Renal cortex interstitium (tissue), 15 donors: ENCODE data around the gene YPEL1. TPM values are rescaled to one million over a fixed set of nuclear protein-coding genes. Genes with fewer than 3 reads are reported as not detected.

ENCODE experiments used
- DNase-seq, 11 donors: peaks; one replicate each; pipeline ENCODE4 v3.0.0-alpha.2; 2013; ENCODE audit warnings: low read depth in 9 of 11, low spot score in 4 of 11; ENCODE audit errors: extremely low read depth in 1 of 11
- long read RNA-seq, 16 experiments: transcript quantifications; one replicate each; lab custom pipeline, GENCODE V29; 2026
- polyA plus RNA-seq, 3 donors: library from polyadenylated mRNA; unstranded; fragments of 120-200 nt; gene quantifications; one replicate each; pipeline ENCODE4 v1.2.1, GENCODE V29; 2013; ENCODE audit not compliant: insufficient read length in 3 of 3

YPEL1 gene, protein sequence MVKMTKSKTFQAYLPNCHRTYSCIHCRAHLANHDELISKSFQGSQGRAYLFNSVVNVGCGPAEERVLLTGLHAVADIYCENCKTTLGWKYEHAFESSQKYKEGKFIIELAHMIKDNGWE
- polyA plus RNA-seq: 10 to 100 TPM; 15.1 to 16.5 (median 16.3) TPM
- long read RNA-seq, donor 1, full-length matches to known transcripts: 7 of 7 reads
- long read RNA-seq, donor 1, partial matches to known transcripts: 0 of 7 reads
- long read RNA-seq, donor 1, other reads (novel, unspliced or antisense): 0 of 7 reads
- long read RNA-seq, donor 2, full-length matches to known transcripts: 9 of 9 reads
- long read RNA-seq, donor 2, partial matches to known transcripts: 0 of 9 reads
- long read RNA-seq, donor 2, other reads (novel, unspliced or antisense): 0 of 9 reads
- long read RNA-seq, donor 3, full-length matches to known transcripts: 11 of 11 reads
- long read RNA-seq, donor 3, partial matches to known transcripts: 0 of 11 reads
- long read RNA-seq, donor 3, other reads (novel, unspliced or antisense): 0 of 11 reads
- long read RNA-seq, donor 4, full-length matches to known transcripts: 6 of 6 reads
- long read RNA-seq, donor 4, partial matches to known transcripts: 0 of 6 reads
- long read RNA-seq, donor 4, other reads (novel, unspliced or antisense): 0 of 6 reads
- long read RNA-seq, donor 5, full-length matches to known transcripts: 7 of 14 reads
- long read RNA-seq, donor 5, partial matches to known transcripts: 7 of 14 reads
- long read RNA-seq, donor 5, other reads (novel, unspliced or antisense): 0 of 14 reads
- long read RNA-seq, donor 6, full-length matches to known transcripts: 5 of 10 reads
- long read RNA-seq, donor 6, partial matches to known transcripts: 5 of 10 reads
- long read RNA-seq, donor 6, other reads (novel, unspliced or antisense): 0 of 10 reads
- long read RNA-seq, donor 7, full-length matches to known transcripts: 7 of 7 reads
- long read RNA-seq, donor 7, partial matches to known transcripts: 0 of 7 reads
- long read RNA-seq, donor 7, other reads (novel, unspliced or antisense): 0 of 7 reads
- long read RNA-seq, donor 8, full-length matches to known transcripts: 3 of 3 reads
- long read RNA-seq, donor 8, partial matches to known transcripts: 0 of 3 reads
- long read RNA-seq, donor 8, other reads (novel, unspliced or antisense): 0 of 3 reads
- long read RNA-seq, donor 9, full-length matches to known transcripts: 3 of 3 reads
- long read RNA-seq, donor 9, partial matches to known transcripts: 0 of 3 reads
- long read RNA-seq, donor 9, other reads (novel, unspliced or antisense): 0 of 3 reads
- long read RNA-seq, donor 10, full-length matches to known transcripts: 1 of 1 reads
- long read RNA-seq, donor 10, partial matches to known transcripts: 0 of 1 reads
- long read RNA-seq, donor 10, other reads (novel, unspliced or antisense): 0 of 1 reads
- long read RNA-seq, donor 11, full-length matches to known transcripts: 4 of 4 reads
- long read RNA-seq, donor 11, partial matches to known transcripts: 0 of 4 reads
- long read RNA-seq, donor 11, other reads (novel, unspliced or antisense): 0 of 4 reads
- long read RNA-seq, donor 12, full-length matches to known transcripts: 2 of 2 reads
- long read RNA-seq, donor 12, partial matches to known transcripts: 0 of 2 reads
- long read RNA-seq, donor 12, other reads (novel, unspliced or antisense): 0 of 2 reads
- long read RNA-seq, donor 13, full-length matches to known transcripts: 7 of 7 reads
- long read RNA-seq, donor 13, partial matches to known transcripts: 0 of 7 reads
- long read RNA-seq, donor 13, other reads (novel, unspliced or antisense): 0 of 7 reads
- long read RNA-seq, donor 14, full-length matches to known transcripts: 6 of 6 reads
- long read RNA-seq, donor 14, partial matches to known transcripts: 0 of 6 reads
- long read RNA-seq, donor 14, other reads (novel, unspliced or antisense): 0 of 6 reads
- long read RNA-seq, donor 15, full-length matches to known transcripts: 2 of 2 reads
- long read RNA-seq, donor 15, partial matches to known transcripts: 0 of 2 reads
- long read RNA-seq, donor 15, other reads (novel, unspliced or antisense): 0 of 2 reads
- long read RNA-seq, donor 16, full-length matches to known transcripts: 12 of 12 reads
- long read RNA-seq, donor 16, partial matches to known transcripts: 0 of 12 reads
- long read RNA-seq, donor 16, other reads (novel, unspliced or antisense): 0 of 12 reads

GRCh38 chr22:21735200-21736083, at the start of gene YPEL1:
Gene YPEL1, minus strand, starts transcription at chr22:21735794. Its CDS starts 25,050 bp downstream, at chr22:21710744.
- peak; percentile 85 to 99 (median 97) for DNase-seq

DNA sequence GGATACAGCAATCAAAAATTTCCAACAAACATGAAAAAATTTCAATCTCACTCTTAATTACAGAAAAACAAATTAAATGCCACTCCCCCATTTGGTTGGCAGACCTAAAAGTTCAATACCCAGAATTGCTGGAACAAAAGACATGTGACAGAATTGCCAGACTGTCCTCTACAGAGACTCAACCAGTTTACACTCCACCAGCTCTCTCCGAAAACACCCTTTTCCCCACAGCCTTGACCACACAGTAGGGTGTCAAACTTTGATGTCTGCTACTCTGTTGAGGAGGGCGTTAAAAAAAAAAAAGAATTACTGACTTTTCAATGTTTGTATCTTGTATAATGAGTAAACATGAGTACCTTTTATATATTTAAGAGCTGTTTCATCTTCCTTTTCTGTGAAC, 44.7 kb upstream of the YPEL1 start:
- DNase-seq: no peak

GRCh38 chr22:21779444-21779843, 43.9 kb upstream of the YPEL1 start:
- no peak for DNase-seq

DNA sequence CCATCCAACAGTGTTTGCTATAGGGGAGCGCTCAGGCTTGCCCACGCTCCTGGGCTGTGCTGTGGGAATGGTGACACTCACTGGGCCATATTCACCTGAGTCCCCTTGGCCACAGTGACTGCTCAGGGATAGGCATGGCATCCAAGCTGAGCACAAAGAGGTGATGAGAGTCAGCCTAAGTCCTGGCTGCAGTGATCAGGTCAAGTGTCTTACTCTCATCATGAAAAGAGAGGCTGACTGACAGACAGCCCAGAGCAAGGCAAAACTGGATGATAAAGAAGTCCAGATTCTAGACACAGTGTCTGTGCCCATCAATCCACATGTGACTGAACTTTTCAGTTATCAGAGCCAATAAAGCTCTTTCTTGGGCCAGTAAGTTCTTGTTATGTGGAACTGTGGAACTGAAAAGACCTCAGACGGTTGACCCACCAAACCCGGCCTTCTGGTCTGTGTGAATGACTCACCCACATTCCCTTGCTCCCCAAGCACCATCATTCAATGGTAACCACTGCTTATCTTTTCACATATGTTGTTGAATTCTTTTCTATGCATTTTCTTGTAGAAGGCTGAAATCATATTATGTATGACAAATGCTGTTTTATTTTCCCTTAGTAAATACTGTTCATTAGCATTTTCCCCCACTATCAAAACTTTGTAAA, 43.2 kb upstream of the YPEL1 start:
- DNase-seq: no peak

- DNase-seq: no peak
Measured at GRCh38 chr22:21771631-21771976, 36.0 kb upstream of the YPEL1 start.

GRCh38 chr22:21768435-21768834, 32.8 kb upstream of the YPEL1 start:
- no peak for DNase-seq

- DNase-seq: no peak
Measured at GRCh38 chr22:21766691-21767462, 31.3 kb upstream of the YPEL1 start.

- no peak for DNase-seq
Measured at GRCh38 chr22:21765909-21766529, 30.4 kb upstream of the YPEL1 start.

DNA sequence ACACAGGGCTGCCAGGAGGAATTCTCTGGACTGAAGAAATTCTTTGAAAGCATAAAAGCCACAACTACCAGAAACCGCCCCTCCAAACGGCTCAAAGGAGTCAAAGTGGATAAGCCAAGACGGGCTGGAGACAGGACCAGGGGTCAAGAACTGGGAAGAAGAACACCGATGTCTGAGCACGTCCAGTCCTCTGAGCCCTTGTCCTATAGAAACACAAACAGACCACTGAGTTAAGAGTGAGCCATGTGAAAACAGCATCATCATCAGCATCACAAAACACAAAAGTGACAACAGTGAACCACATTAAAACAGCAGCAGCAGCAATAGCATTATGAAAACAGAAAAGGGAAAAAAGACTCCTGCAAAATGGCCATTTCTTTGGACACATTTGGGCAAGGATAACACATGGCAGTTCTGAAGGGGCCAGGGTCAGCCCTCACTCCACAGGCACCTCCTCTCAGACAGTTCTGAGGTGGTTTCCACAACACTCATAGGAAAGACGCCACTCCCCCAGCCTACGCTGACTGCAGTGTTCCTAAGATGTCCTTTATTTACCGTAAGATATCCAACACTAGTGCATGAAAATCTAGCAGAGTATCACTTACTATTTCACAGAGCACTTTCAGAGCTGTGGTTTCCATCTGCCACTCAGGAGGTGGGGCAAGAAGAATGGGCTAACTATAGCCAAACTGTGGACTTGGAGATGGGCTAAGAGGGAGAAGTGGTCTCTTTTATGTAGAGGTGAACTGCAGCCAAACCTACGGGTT, 28.6 kb upstream of the YPEL1 start:
- DNase-seq: no peak

DNA sequence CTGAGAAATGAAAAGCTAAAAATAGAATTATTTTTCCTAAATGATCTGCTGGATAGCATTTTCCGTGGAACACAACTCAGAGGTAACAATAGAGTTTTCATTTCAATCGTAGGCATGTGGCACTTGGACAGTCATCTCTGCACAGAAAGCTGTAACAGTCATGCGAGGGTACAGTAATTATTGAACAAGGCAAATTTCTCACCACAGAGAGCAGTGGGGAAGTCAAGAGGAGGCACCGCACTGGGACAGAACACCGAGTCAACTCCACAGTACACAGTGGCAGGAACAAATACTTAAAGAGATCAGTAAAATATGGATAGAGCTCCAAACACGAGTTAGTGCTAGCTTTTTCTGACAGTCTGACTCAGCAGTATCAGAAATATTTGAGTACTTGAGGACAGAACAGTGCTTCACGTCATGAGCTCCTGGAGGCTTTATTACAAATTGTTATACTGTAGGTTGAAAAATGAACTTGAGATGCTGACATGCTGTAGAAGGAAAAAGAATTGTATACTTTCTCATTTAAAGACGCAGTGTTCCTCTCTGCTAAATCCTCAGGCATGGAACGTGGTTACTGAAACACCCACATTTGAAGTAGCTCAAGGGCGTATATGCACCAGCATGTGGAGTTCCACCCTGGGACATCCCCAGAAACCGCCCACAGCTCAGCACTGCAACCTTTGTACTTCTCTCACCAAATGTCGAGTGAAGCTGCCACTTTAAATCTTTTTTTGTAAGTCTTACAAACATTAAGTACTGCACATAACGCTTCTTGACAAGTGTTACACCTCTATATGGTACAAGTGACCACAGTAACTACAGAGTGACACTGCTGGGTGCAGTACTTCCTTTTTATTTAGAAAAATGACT, 27.4 kb upstream of the YPEL1 start:
- no peak for DNase-seq

DNA sequence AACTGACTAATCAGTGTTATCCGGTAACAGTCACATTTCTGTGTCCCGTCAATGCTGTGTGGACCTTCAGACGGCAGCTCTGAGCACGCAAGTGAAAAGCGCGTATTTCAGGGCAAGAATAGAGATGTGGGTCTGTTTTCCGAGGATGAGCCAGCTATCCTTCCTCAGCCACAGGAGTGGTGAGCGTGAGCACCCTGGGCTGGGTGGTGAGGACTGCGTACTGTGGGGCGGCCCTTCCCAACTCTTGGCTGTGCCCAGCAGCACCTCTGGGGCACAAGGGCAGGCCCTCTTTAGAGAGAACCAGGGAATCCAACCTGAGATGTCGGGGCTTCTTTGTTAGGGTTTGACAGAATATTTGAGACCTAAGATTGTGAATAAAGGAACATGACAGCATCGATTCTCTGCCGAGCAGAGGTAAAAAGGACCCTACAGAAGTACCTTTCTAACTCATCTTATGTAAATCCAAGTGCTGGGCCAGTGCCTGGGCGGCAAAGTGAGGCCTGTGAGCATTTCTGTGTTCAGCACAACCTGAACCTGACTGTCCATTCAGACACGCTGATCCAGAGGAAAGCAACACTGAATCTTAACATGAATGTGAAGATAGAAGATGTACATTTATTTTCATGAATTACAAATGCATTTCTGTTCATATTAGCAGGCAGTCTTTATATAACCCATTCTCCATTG, 26.5 kb upstream of the YPEL1 start:
- no peak for DNase-seq

GRCh38 chr22:21761086-21761485, 25.5 kb upstream of the YPEL1 start:
- DNase-seq: no peak

GRCh38 chr22:21760640-21761039, 25.0 kb upstream of the YPEL1 start:
- no peak for DNase-seq
